ENCODE measurements around the gene PIP5K1B.

DNA sequence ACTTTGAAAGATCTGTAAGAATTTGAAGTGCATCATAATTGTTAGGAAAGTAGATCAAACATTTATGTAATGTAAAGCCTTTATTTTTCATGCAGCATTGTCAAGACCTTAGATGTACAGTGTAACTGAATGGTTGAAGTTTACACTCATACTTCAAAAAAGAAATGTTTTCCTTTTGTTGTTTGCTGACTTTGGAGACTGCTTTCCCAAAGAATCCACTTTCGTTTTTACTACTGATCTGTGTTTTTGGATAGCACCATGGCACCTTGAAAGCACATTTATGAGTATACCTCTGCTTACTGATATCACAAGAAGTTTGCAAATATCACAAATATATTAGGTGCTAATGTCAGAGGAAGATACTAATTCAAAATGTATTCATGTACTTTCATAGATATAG, 50.0 kb downstream of the PIP5K1B start:
- TF ChIP-seq, protein P1, sequence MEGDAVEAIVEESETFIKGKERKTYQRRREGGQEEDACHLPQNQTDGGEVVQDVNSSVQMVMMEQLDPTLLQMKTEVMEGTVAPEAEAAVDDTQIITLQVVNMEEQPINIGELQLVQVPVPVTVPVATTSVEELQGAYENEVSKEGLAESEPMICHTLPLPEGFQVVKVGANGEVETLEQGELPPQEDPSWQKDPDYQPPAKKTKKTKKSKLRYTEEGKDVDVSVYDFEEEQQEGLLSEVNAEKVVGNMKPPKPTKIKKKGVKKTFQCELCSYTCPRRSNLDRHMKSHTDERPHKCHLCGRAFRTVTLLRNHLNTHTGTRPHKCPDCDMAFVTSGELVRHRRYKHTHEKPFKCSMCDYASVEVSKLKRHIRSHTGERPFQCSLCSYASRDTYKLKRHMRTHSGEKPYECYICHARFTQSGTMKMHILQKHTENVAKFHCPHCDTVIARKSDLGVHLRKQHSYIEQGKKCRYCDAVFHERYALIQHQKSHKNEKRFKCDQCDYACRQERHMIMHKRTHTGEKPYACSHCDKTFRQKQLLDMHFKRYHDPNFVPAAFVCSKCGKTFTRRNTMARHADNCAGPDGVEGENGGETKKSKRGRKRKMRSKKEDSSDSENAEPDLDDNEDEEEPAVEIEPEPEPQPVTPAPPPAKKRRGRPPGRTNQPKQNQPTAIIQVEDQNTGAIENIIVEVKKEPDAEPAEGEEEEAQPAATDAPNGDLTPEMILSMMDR (optimal IDR thresholded peaks at IDR 0.05 in 1 of 3, IDR thresholded peaks at IDR 0.05 in 1 of 3, conservative IDR thresholded peaks at IDR 0.05 in 1 of 3; ENCODE audit: extremely low read depth in 1 of 3, insufficient read depth in 2 of 3, low read length in 3 of 3): no peak
- TF ChIP-seq EZH2 (IDR thresholded peaks at IDR 0.05; ENCODE audit: low read length): no peak
